GM18907 (cell line): ENCODE data around the gene STXBP5.
"Not testable (repeated sequence)": the region's sequence is repeated elsewhere in the genome, so short reads cannot be mapped to it uniquely, and the experiment has no call there.

ENCODE experiments used
- ATAC-seq: cut with Tn5 transposase; IDR thresholded peaks from one replicate; pipeline ENCODE4 v1.9.1; 2021; ENCODE audit warnings: mild to moderate bottlenecking, moderate library complexity; ENCODE audit not compliant: unreplicated experiment

The STXBP5 gene

GRCh38 chr6:147244832-147245231 lies 40.6 kb downstream of the STXBP5 start:
- ATAC-seq: no peak

DNA sequence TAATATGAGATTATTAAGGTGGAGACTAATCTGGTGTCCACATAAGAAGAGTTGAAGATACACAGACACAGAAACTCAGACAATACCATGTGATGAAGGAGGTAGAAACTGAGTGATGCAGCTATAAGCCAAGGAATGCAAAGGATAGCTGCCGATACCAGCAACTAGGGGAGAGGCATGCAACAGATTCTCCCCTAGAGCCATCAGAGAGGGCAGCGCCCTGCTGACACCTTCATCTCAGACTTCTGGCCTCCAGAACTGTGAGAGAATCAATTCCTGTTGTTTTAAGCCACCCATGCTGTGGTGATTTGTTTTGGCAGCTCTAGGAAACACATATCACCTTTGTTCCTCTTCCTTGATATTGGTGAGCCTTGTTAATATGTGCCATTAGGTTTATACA lies 41.5 kb downstream of the STXBP5 start:
- ATAC-seq: no peak

- ATAC-seq: no peak
Measured at GRCh38 chr6:147246853-147247635, 42.8 kb downstream of the STXBP5 start.

GRCh38 chr6:147248859-147249258 lies 44.6 kb downstream of the STXBP5 start:
- no peak for ATAC-seq

GRCh38 chr6:147251072-147251471 lies 46.9 kb downstream of the STXBP5 start:
- no peak for ATAC-seq

GRCh38 chr6:147254929-147255473 lies 50.8 kb downstream of the STXBP5 start:
- not testable (repeated sequence) for ATAC-seq

- ATAC-seq: no peak
Measured at GRCh38 chr6:147255948-147256674, 51.9 kb downstream of the STXBP5 start.

DNA sequence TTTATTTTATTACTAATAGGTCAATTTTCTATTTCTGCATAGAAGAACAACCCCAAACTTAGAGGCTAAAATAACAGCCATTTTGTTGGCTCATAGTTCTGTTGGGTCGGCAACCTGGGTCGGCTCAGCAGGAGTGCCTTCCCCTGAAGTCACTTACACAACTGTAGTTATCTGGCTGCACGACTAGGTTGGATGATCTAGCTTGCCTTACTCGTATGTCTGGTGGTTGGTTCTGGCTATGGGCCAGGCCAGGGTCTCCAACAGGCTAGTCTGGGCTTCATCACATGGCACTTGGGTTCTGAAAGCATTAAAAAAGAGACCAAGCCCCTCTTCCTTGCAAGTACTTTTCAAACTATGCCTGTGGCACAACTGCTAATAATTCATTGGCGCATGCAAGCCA lies 53.5 kb downstream of the STXBP5 start:
- ATAC-seq: no peak

GRCh38 chr6:147260091-147260490 lies 55.9 kb downstream of the STXBP5 start:
- no peak for ATAC-seq

GRCh38 chr6:147262946-147263345 lies 58.7 kb downstream of the STXBP5 start:
- no peak for ATAC-seq

GRCh38 chr6:147266821-147267220 lies 62.6 kb downstream of the STXBP5 start:
- no peak for ATAC-seq

DNA sequence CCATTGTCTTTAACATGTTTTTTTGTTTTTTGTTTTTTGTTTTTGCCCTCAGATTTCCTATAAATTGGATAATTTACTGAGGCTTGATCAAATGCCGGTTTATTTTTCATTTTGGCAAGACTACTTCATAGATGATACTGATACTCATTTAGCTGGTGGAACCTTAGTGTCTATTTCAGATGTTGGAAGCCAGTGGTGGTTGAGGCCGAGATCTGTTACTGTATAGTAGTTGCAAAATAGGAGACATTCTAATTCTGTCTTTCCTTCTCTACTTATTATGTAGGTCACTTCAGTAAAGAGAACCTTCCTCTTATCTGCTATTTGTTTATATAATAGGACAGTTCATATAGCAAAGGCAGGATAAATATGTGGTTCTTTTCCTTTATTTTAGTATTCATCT lies 63.4 kb downstream of the STXBP5 start:
- ATAC-seq: no peak

GRCh38 chr6:147268254-147268653 lies 64.0 kb downstream of the STXBP5 start:
- no peak for ATAC-seq

DNA sequence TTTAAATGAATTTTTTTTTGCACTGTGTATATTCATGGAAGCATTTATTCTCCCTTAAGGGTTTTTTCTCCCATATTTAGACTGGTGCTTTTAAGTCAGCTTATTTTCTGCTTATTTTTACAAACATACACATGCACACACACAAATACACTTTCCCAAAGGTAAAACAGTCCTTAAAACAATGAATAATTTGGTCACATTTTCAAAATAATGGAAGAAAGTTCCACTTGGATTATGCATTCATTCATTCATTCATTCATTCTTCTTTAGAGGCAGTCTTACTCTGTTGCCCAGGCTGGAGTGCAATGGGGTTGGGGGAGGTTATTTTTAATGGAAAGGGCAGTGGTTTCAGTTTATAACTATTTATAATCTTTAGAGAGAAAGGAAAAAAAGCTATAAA lies 69.8 kb downstream of the STXBP5 start:
- ATAC-seq: no peak

GRCh38 chr6:147274776-147275175 lies 70.6 kb downstream of the STXBP5 start:
- ATAC-seq: no peak

- no peak for ATAC-seq
Measured at GRCh38 chr6:147278891-147279290, 74.7 kb downstream of the STXBP5 start.

- no peak for ATAC-seq
Measured at GRCh38 chr6:147279427-147279826, 75.2 kb downstream of the STXBP5 start.

DNA sequence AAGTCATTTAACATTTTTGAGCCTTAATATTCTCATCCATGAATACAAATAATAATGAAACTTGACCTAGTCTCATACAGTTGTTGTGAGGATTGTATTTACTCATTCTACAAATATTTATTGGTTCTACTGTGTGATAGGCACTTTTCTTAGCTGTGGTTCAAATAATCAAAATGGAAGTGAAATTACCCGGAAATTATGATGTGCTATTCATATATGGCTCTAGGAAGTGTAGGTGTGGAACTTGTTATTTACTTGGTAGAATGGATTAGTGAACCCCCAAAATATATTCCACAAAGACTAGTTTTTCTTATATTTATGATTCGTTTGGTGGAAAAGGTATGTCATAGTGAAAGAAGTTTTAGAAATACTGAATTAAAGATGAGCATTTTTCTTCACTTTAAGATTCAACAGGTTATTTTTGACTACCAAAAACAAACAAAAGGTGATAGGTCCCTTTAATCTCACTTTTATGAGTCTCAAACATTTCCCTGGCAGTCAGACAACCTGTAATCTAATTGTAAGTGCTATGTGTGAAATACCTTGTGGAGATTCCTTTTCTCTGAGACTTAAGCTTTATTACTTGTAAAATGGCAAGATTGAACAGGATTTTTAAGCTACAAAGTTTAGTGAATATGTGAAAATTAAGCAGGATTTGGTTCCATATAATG lies 77.8 kb downstream of the STXBP5 start:
- no peak for ATAC-seq

DNA sequence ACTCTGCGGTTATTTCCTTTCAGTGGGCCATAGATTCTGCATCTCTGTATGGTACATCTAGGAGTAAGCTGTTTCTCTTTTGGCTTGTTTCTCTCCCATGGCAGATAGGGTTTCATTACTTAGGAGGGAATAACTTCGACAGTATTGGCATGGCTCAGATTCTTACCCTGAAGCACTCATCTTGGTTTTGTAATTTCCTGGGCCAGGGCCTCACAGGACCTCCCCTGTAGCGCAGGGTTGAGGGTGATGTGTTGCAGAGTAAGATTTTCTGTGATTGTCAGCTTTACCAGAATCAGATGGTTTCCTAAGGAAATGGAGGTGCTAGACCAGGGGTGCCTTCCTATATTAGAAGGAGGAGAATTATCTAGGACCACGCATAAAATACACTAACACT lies 78.3 kb downstream of the STXBP5 start:
- ATAC-seq: no peak

GRCh38 chr6:147283460-147283859 lies 79.2 kb downstream of the STXBP5 start:
- ATAC-seq: no peak

DNA sequence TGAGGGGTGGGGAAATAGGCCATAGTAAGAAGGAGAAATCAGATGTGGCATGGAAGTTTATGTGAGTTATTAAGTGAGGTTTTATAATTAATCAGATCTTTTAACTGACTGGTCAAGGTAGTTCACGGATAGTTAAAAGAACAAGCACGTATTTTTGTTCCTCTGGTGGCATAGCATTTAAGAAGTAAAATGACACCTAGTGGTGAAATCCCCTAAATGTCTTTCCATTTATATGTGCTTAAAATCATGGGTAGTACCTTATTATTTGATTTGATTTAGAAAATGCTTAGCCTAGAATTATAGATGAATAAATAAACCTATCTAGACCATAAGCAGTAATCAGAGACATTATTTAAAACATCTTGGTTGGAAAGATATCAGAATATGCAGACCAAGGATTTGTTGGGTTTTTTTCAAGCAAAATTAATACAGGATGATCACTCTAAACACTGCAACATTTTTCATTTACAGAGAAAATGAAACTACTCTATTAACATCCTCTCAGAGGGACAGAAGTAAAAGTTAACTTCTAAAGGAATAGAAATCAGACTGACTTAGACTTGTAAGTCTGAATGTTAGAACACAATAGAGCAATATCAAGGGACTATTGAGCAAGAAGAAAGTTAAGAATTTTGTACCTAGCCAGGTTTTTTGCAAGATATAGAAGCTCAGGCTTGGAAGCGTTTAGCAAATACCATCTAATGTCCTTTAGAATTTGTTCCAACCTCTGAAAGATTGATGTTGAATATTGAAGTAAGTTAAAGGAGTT lies 81.1 kb downstream of the STXBP5 start:
- peak; percentile 76 for ATAC-seq
